ENCODE results near the gene RALGDS.

GRCh38 chr9:133140606-133141005 lies 19.6 kb upstream of the RALGDS start:
- TF ChIP-seq POLR2A (IDR thresholded peaks at IDR 0.05): no peak
- TF ChIP-seq CTCF (IDR thresholded peaks at IDR 0.05): no peak

Data from right lobe of liver (tissue), 4 donors.